ENCODE data around the gene SYK. TPM values are rescaled to one million over a fixed set of nuclear protein-coding genes. Genes with fewer than 3 reads are reported as not detected.

Gene SYK
- total and polyA plus RNA-seq, 2 of the 4 experiments (the other 2 are of a cell fraction) = not detected

GRCh38 chr9:90808398-90808797 lies 6.8 kb downstream of the SYK start (continued):
- TF ChIP-seq USF2 (IDR thresholded peaks at IDR 0.05; ENCODE audit: low read depth, low read length) (no peak), BHLHE40 (IDR thresholded peaks at IDR 0.05; ENCODE audit: low read depth, low read length) (no peak), FOS (IDR thresholded peaks at IDR 0.05; ENCODE audit: low read depth, low read length) (no peak)

GRCh38 chr9:90808890-90809685 lies 7.5 kb downstream of the SYK start:
- in situ Hi-C loops (cut with MboI; ENCODE audit: low sequenced_read_pairs) (no loop called here), dilution Hi-C loops (cut with HindIII; ENCODE audit: low sequenced_read_pairs, unreplicated experiment) (no loop called here), intact Hi-C loops (cut with micrococcal nuclease) (no loop called here)
- Histone ChIP-seq H2BK20ac (ENCODE audit: low read depth, low read length) (no peak overlapping the region), H2BK120ac (ENCODE audit: low read depth, low read length) (no peak overlapping the region), H3K9ac (ENCODE audit: low read depth, low read length) (no peak overlapping the region), H4K91ac (ENCODE audit: insufficient read depth, low read depth, low read length) (no peak overlapping the region), H3K27me3 (ENCODE audit: control insufficient read depth, insufficient read depth, low read length) (peaks cover 2% of the 10 kb centered on the region; the same call in 1 of the 2 replicates), H3K56ac (ENCODE audit: extremely low read depth, insufficient read depth, low read length) (no peak overlapping the region), H3K4me3 (ENCODE audit: insufficient read depth, low read depth, low read length) (no peak overlapping the region), H4K5ac (ENCODE audit: low read depth, low read length) (no peak overlapping the region), H2BK15ac (ENCODE audit: low read depth, low read length) (no peak overlapping the region), H3K4me2 (ENCODE audit: low read depth, low read length) (no peak overlapping the region), H2AK5ac (ENCODE audit: low read depth, low read length) (no peak overlapping the region), H2AFZ (replicated peaks; ENCODE audit: low read length, poor library complexity) (peak overlapping the region; percentile 27), H2AK9ac (replicated peaks; ENCODE audit: low read depth, low read length, poor library complexity) (no peak overlapping the region), H3K27ac (ENCODE audit: insufficient read depth, low read length) (no peak overlapping the region), H3K23ac (ENCODE audit: low read depth, low read length) (no peak overlapping the region), H3K79me1 (ENCODE audit: low read depth in 1 of 2, low read length in 2 of 2) (no peaks in the 10 kb centered on the region), H4K20me1 (ENCODE audit: insufficient read depth, low read length) (no peaks in the 10 kb centered on the region), H3K9me1 (ENCODE audit: insufficient read depth, low read length) (no peaks in the 10 kb centered on the region), H2BK5ac (ENCODE audit: low read depth, low read length, poor library complexity, severe bottlenecking) (no peak overlapping the region), H3K36me3 (ENCODE audit: control insufficient read depth, insufficient read depth, low read length) (no peaks in the 10 kb centered on the region), H3K18ac (ENCODE audit: low read depth, low read length) (no peak overlapping the region), H3K9me3 (ENCODE audit: control insufficient read depth, insufficient read depth, low read length) (no peaks in the 10 kb centered on the region), H4K8ac (ENCODE audit: low read depth in 2 of 2, low read length in 2 of 2) (no peak overlapping the region), H3K4me1 (ENCODE audit: control insufficient read depth, insufficient read depth, low read length) (no peaks in the 10 kb centered on the region), H3K4ac (ENCODE audit: low read depth, low read length) (no peak overlapping the region), H3K14ac (replicated peaks; ENCODE audit: low read depth, low read length) (no peak overlapping the region)
- POLR2A ChIA-PET (ENCODE audit: unreplicated experiment) = no interaction called here
- TF ChIP-seq RCOR1 (IDR thresholded peaks at IDR 0.05; ENCODE audit: insufficient replicate concordance, low read length) (no peak), SMC3 (IDR thresholded peaks at IDR 0.05; ENCODE audit: low read depth, low read length) (no peak), RAD21 (IDR thresholded peaks at IDR 0.05; ENCODE audit: low read length) (no peak), CHD1 (IDR thresholded peaks at IDR 0.05; ENCODE audit: low read depth, low read length) (no peak)
- ATAC-seq (ENCODE audit: low read depth) (no peak), DNase-seq (no peak)
- CTCF ChIA-PET = no interaction called here
- WGBS, 2 experiments (ENCODE audit: extremely low coverage in 2 of 2, insufficient read length in 1 of 2) = 68% methylated on average over 4 of the region's 8 CpGs; no CpG with 5 or more reads in 1 of the 2 experiments
- BruUV-seq (replicated peaks) = no TSS peak
